Liver (tissue), 3 donors: ENCODE results near the gene SC5D.

ENCODE experiments used
- CTCF ChIP-seq: fragments of 150-350 bp; IDR thresholded peaks from 2 replicates; pipeline ENCODE4 v1.5.1; 2017; ENCODE audit warnings: improper control_type of control experiment, low read depth, low read length; ENCODE audit not compliant: missing input control
- FOXA1 ChIP-seq: IDR thresholded peaks from 2 replicates; pipeline ENCODE4 v1.6.1; 2016; ENCODE audit warnings: antibody characterized with exemption
- HNF4G ChIP-seq: IDR thresholded peaks from 2 replicates; pipeline ENCODE4 v1.6.1; 2016; ENCODE audit warnings: antibody characterized with exemption
- SP1 ChIP-seq: IDR thresholded peaks from 2 replicates; pipeline ENCODE4 v1.6.1; 2018; ENCODE audit warnings: antibody characterized with exemption, mild to moderate bottlenecking
- YY1 ChIP-seq: IDR thresholded peaks from 2 replicates; pipeline ENCODE4 v1.6.1; 2016; ENCODE audit warnings: antibody characterized with exemption, mild to moderate bottlenecking
- TF ChIP-seq, protein P1 (sequence below): IDR thresholded peaks from 2 replicates; pipeline ENCODE4 v1.6.1; 2016; ENCODE audit warnings: antibody characterized with exemption
- TF ChIP-seq, protein P2 (sequence below): IDR thresholded peaks from 2 replicates; pipeline ENCODE4 v1.6.1; 2016; ENCODE audit warnings: antibody characterized with exemption, mild to moderate bottlenecking
- donor health status: healthy.
- donor health status: healthy.

DNA sequence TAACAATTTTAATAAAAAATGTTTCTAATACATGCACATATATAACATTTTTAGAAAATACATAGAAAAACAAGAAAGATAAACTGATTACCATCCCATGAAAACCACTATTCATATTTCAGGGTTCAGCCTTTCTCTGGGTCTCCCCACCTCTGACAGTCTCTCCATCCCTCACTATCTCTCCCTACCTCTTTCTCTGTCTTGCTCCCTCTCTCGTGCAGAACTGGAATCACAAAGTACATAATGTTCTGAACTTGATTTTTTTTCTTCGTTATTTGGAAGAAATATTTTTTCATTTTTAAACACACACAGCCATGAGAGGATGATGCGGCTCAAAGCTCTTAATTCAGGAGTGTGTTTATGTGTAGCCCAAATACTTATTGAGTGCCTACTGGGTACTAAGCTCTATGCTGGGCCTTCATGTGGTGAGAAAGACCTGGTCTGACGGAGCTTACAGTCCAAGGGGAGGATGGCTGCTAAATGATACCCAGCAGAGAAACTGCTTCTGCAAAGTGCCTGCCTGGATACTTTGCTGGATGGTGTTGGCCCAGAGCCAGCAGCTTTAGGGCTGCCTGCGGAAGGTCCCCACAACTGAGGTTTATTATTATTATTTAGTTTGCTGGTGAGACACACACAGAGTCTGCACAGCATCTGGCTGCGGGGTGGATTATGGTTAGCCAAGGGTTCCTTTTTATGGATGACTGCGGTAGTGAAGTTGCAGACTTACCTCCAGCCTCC, 42.6 kb downstream of the SC5D start:
- TF ChIP-seq, protein P1, sequence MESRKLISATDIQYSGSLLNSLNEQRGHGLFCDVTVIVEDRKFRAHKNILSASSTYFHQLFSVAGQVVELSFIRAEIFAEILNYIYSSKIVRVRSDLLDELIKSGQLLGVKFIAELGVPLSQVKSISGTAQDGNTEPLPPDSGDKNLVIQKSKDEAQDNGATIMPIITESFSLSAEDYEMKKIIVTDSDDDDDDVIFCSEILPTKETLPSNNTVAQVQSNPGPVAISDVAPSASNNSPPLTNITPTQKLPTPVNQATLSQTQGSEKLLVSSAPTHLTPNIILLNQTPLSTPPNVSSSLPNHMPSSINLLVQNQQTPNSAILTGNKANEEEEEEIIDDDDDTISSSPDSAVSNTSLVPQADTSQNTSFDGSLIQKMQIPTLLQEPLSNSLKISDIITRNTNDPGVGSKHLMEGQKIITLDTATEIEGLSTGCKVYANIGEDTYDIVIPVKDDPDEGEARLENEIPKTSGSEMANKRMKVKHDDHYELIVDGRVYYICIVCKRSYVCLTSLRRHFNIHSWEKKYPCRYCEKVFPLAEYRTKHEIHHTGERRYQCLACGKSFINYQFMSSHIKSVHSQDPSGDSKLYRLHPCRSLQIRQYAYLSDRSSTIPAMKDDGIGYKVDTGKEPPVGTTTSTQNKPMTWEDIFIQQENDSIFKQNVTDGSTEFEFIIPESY = no peak
- TF ChIP-seq YY1 = no peak
- no peak for TF ChIP-seq FOXA1
- TF ChIP-seq, protein P2, sequence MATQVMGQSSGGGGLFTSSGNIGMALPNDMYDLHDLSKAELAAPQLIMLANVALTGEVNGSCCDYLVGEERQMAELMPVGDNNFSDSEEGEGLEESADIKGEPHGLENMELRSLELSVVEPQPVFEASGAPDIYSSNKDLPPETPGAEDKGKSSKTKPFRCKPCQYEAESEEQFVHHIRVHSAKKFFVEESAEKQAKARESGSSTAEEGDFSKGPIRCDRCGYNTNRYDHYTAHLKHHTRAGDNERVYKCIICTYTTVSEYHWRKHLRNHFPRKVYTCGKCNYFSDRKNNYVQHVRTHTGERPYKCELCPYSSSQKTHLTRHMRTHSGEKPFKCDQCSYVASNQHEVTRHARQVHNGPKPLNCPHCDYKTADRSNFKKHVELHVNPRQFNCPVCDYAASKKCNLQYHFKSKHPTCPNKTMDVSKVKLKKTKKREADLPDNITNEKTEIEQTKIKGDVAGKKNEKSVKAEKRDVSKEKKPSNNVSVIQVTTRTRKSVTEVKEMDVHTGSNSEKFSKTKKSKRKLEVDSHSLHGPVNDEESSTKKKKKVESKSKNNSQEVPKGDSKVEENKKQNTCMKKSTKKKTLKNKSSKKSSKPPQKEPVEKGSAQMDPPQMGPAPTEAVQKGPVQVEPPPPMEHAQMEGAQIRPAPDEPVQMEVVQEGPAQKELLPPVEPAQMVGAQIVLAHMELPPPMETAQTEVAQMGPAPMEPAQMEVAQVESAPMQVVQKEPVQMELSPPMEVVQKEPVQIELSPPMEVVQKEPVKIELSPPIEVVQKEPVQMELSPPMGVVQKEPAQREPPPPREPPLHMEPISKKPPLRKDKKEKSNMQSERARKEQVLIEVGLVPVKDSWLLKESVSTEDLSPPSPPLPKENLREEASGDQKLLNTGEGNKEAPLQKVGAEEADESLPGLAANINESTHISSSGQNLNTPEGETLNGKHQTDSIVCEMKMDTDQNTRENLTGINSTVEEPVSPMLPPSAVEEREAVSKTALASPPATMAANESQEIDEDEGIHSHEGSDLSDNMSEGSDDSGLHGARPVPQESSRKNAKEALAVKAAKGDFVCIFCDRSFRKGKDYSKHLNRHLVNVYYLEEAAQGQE = no peak
- no peak for TF ChIP-seq SP1
- TF ChIP-seq CTCF = no peak
- no peak for TF ChIP-seq HNF4G
